ENCODE data around the gene CCN5.

CCN5 gene

DNA sequence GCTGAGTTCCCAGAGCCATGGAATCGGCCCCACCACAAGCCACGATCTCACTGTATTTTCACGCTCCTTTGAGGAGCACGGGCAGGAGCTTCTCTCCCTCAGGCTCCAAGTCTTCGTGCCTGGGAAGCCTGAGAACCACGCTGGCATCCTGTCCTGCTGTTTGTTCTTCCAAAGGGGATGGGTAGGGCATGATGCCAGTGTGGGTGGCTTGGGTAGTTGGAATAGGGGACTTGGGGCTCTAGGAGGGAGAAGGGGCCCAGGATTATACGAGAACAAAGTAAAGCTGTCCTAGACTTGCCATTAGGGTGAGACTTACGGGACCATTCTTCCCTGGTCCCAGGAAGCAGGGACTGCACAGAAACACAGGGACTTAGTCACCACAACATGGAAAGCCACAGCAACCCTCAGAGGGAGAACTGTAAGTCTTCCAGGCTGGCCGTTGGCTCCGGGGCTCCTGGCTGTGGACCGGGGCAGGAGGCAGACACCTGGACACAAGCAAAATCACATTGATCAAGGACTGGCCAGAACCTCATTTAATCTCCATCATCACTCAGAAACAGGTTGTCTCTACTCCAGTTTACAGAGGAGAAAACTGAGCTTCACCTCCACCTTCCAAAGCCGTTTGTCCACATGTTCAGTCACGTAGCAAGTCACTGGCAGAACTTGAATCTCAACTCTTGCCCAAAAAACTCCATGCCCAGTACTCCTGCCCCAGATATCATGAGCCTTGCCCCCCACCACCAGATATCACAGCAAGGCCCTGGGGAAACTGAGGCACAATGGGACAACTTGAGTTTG, 1.3 kb downstream of the CCN5 start:
- H3K27ac ChIP-seq: no peak overlapping the region
- H3K27me3 ChIP-seq: no peaks in the 10 kb centered on the region
- no peak overlapping the region for H3K4me3 ChIP-seq (ENCODE audit: low read depth in 1 of 2, low read length in 1 of 2)
- H3K9me3 ChIP-seq: no peaks in the 10 kb centered on the region
- H3K36me3 ChIP-seq: no peaks in the 10 kb centered on the region
- no peaks in the 10 kb centered on the region for H3K4me1 ChIP-seq (ENCODE audit: control insufficient read depth in 1 of 2, insufficient read depth in 1 of 2, low read depth in 1 of 2, low read length in 1 of 2)
- TF ChIP-seq, protein P1, sequence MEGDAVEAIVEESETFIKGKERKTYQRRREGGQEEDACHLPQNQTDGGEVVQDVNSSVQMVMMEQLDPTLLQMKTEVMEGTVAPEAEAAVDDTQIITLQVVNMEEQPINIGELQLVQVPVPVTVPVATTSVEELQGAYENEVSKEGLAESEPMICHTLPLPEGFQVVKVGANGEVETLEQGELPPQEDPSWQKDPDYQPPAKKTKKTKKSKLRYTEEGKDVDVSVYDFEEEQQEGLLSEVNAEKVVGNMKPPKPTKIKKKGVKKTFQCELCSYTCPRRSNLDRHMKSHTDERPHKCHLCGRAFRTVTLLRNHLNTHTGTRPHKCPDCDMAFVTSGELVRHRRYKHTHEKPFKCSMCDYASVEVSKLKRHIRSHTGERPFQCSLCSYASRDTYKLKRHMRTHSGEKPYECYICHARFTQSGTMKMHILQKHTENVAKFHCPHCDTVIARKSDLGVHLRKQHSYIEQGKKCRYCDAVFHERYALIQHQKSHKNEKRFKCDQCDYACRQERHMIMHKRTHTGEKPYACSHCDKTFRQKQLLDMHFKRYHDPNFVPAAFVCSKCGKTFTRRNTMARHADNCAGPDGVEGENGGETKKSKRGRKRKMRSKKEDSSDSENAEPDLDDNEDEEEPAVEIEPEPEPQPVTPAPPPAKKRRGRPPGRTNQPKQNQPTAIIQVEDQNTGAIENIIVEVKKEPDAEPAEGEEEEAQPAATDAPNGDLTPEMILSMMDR (IDR thresholded peaks at IDR 0.05): no peak

DNA sequence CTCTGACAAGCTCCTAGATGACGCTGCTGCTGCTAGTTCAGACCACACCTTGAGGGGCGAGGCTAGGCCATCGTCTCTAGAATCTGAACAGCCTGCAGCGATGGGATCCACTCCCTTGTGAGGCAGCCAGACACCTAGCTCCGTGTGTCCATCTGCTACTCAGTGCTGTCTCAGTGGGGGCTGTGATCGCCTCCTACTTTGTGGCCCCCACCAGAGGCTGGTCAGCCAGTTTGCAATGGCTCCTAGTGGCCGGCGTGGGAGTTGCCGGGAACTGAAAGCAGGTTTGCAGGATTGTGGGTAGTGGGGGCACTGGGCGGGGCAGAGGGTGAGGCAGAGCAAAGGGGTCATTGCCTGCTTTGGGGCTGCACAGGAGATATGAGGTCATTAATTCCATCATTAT, 2.8 kb downstream of the CCN5 start:
- no peaks in the 10 kb centered on the region for H3K9me3 ChIP-seq
- TF ChIP-seq, protein P1 (IDR thresholded peaks at IDR 0.05): no peak
- no peaks in the 10 kb centered on the region for H3K27me3 ChIP-seq
- no peaks in the 10 kb centered on the region for H3K4me1 ChIP-seq (ENCODE audit: control insufficient read depth in 1 of 2, insufficient read depth in 1 of 2, low read depth in 1 of 2, low read length in 1 of 2)
- H3K27ac ChIP-seq: no peak overlapping the region
- H3K36me3 ChIP-seq: no peaks in the 10 kb centered on the region
- no peak overlapping the region for H3K4me3 ChIP-seq (ENCODE audit: low read depth in 1 of 2, low read length in 1 of 2)

DNA sequence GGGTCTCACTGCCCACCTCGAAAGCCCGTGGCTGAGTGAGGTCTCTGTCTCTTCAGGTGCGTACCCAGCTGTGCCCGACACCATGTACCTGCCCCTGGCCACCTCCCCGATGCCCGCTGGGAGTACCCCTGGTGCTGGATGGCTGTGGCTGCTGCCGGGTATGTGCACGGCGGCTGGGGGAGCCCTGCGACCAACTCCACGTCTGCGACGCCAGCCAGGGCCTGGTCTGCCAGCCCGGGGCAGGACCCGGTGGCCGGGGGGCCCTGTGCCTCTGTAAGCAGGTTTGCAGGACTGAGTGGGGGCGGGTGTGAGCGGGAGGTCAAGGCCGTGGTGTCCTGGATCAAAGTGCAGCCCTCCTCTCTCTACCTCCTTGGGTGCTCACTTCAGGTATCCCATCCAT, 4.7 kb downstream of the CCN5 start:
- H3K27me3 ChIP-seq: no peaks in the 10 kb centered on the region
- no peak overlapping the region for H3K4me3 ChIP-seq (ENCODE audit: low read depth in 1 of 2, low read length in 1 of 2)
- no peak overlapping the region for H3K27ac ChIP-seq
- H3K9me3 ChIP-seq: no peaks in the 10 kb centered on the region
- no peaks in the 10 kb centered on the region for H3K4me1 ChIP-seq (ENCODE audit: control insufficient read depth in 1 of 2, insufficient read depth in 1 of 2, low read depth in 1 of 2, low read length in 1 of 2)
- TF ChIP-seq, protein P1 (IDR thresholded peaks at IDR 0.05): no peak
- no peaks in the 10 kb centered on the region for H3K36me3 ChIP-seq

DNA sequence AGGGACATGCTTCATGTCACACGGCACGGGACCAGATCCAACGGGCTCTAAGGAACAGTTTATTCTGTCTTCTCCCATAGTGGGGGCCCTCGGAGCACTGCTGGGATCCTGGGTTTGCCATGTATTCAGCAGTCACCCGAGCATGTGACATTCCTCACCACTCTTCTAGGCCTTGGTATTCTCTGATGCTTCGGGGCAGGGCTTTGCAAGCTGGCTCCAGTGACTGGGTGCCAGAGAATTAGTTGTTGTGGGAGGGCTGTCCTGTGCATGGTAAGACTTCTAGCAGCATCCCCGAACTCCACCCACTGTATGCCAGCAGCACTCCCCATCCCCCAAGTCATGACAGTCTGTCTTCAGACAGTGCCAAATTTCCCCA, 5.4 kb downstream of the CCN5 start:
- no peak overlapping the region for H3K4me3 ChIP-seq (ENCODE audit: low read depth in 1 of 2, low read length in 1 of 2)
- no peaks in the 10 kb centered on the region for H3K4me1 ChIP-seq (ENCODE audit: control insufficient read depth in 1 of 2, insufficient read depth in 1 of 2, low read depth in 1 of 2, low read length in 1 of 2)
- no peaks in the 10 kb centered on the region for H3K9me3 ChIP-seq
- no peaks in the 10 kb centered on the region for H3K36me3 ChIP-seq
- no peak overlapping the region for H3K27ac ChIP-seq
- TF ChIP-seq, protein P1 (IDR thresholded peaks at IDR 0.05): no peak
- no peaks in the 10 kb centered on the region for H3K27me3 ChIP-seq

DNA sequence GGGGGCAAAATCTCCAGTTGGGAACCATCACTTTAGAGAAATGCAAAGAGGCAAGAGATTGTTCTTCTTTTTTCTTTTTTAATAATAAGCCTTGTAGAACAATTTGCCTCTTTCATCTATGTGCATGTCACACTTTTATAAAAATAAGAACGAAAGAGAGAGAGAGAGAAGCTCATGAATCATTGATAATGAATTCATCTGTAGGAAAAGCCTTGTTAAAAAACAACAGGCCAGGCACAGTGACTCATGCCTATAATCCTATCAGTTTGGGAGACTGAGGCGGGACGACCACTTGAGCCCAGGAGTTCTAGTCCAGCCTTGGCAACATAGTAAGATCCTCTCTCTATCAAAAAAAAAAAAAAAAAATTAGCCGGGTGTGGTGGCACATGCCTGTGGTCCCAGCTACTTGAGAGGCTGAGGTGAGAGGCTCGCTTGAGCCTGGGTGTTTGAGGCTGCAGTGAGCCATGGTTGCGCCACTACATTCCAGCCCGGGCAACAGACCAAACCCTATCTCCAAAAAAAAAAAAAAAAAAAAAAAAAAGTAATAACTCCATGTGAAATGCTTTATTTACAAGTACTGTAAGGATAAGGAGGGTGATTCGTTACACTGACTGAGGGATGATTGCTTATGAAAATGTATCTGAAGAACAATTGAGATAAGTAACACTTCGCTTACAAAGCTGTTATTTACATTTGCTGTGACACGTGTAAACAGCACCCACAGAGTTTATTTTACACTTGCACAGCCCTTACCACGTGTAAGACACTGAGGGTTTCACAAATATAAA, 6.0 kb downstream of the CCN5 start:
- H3K4me3 ChIP-seq (ENCODE audit: low read depth in 1 of 2, low read length in 1 of 2): no peak overlapping the region
- H3K4me1 ChIP-seq (ENCODE audit: control insufficient read depth in 1 of 2, insufficient read depth in 1 of 2, low read depth in 1 of 2, low read length in 1 of 2): no peaks in the 10 kb centered on the region
- H3K36me3 ChIP-seq: no peaks in the 10 kb centered on the region
- no peaks in the 10 kb centered on the region for H3K9me3 ChIP-seq
- no peaks in the 10 kb centered on the region for H3K27me3 ChIP-seq
- H3K27ac ChIP-seq: no peak overlapping the region
- TF ChIP-seq, protein P1 (IDR thresholded peaks at IDR 0.05): no peak

Measured in neutrophil (primary cell).